Neuronal stem cell (in vitro differentiated cells): Measurements from ENCODE around the gene CDH13.
A peak's percentile ranks its signal among the peaks of the same experiment; 100 is the strongest.

Experiments used
- DNase-seq: peaks from one replicate; pipeline ENCODE4 v3.0.0-alpha.2; 2013; ENCODE audit warnings: low spot score
- H2AFZ ChIP-seq: one replicate; pipeline ENCODE4 v1.6.1; 2013; ENCODE audit warnings: mild to moderate bottlenecking, low read length, inconsistent platforms
- H2AK5ac ChIP-seq: 2 replicates; pipeline ENCODE4 v1.6.1; 2013; ENCODE audit warnings: low read depth, mild to moderate bottlenecking, inconsistent platforms, low read length, moderate library complexity, mixed read lengths
- H2BK120ac ChIP-seq: 2 replicates; pipeline ENCODE4 v1.6.1; 2013; ENCODE audit warnings: low read depth, mild to moderate bottlenecking, inconsistent platforms, low read length, moderate library complexity, mixed read lengths
- H2BK12ac ChIP-seq: one replicate; pipeline ENCODE4 v1.6.1; 2013; ENCODE audit warnings: low read length, inconsistent platforms
- H2BK15ac ChIP-seq: 2 replicates; pipeline ENCODE4 v1.6.1; 2013; ENCODE audit warnings: mild to moderate bottlenecking, low read length, inconsistent platforms, mixed read lengths
- H2BK5ac ChIP-seq: one replicate; pipeline ENCODE4 v1.6.1; 2013; ENCODE audit warnings: inconsistent platforms, mild to moderate bottlenecking, low read length, moderate library complexity
- H3K14ac ChIP-seq: one replicate; pipeline ENCODE4 v1.6.1; 2013; ENCODE audit warnings: low read length, inconsistent platforms
- H3K18ac ChIP-seq: 2 replicates; pipeline ENCODE4 v1.6.1; 2013; ENCODE audit warnings: low read length, inconsistent platforms
- H3K23ac ChIP-seq: 2 replicates; pipeline ENCODE4 v1.6.1; 2013; ENCODE audit warnings: low read depth, mild to moderate bottlenecking, mixed read lengths, low read length, inconsistent platforms; ENCODE audit not compliant: poor library complexity
- H3K27ac ChIP-seq: replicated peaks from 3 replicates; pipeline ENCODE4 v1.5.1; 2013; ENCODE audit warnings: low read length, inconsistent platforms
- H3K27me3 ChIP-seq, 3 experiments: 2 replicates each; pipeline ENCODE4 v1.6.1; 2013; ENCODE audit warnings: low read length in 3 of 3, mild to moderate bottlenecking in 2 of 3, inconsistent platforms in 1 of 3, low read depth in 1 of 3, mixed read lengths in 1 of 3, moderate library complexity in 1 of 3; ENCODE audit not compliant: control insufficient read depth in 3 of 3, insufficient read depth in 3 of 3
- H3K36me3 ChIP-seq, 2 donors: replicated peaks in 1 of 2; 2 replicates each; pipeline ENCODE4 v1.6.1; 2013; ENCODE audit warnings: low read length in 2 of 2; ENCODE audit not compliant: control insufficient read depth in 2 of 2, insufficient read depth in 2 of 2
- H3K4ac ChIP-seq: 2 replicates; pipeline ENCODE4 v1.6.1; 2013; ENCODE audit warnings: inconsistent platforms, mild to moderate bottlenecking, low read length, moderate library complexity
- H3K4me1 ChIP-seq, 2 donors: 1 replicate in 1 of 2; 2 replicates in 1 of 2; pipeline ENCODE4 v1.6.1; 2013; ENCODE audit warnings: low read length in 2 of 2, low read depth in 1 of 2; ENCODE audit not compliant: control insufficient read depth in 2 of 2, insufficient read depth in 1 of 2
- H3K4me2 ChIP-seq: one replicate; pipeline ENCODE4 v1.6.1; 2013; ENCODE audit warnings: mild to moderate bottlenecking, low read length, inconsistent platforms; ENCODE audit not compliant: insufficient read depth, poor library complexity, severe bottlenecking
- H3K4me3 ChIP-seq, 2 donors: 2 replicates each; pipeline ENCODE4 v1.5.1; 2013; ENCODE audit warnings: low read length in 2 of 2, mild to moderate bottlenecking in 2 of 2, inconsistent platforms in 1 of 2, moderate library complexity in 1 of 2
- H3K79me1 ChIP-seq: one replicate; pipeline ENCODE4 v1.6.1; 2013; ENCODE audit warnings: low read depth, mild to moderate bottlenecking, inconsistent platforms, low read length, moderate library complexity
- H3K9ac ChIP-seq: one replicate; pipeline ENCODE4 v1.6.1; 2013; ENCODE audit warnings: mild to moderate bottlenecking, low read depth, low read length, inconsistent platforms; ENCODE audit not compliant: poor library complexity
- H3K9me3 ChIP-seq, 2 donors: replicated peaks in 1 of 2; 2 replicates each; pipeline versions ENCODE3 to v1.6.1; 2013; ENCODE audit warnings: low read length in 2 of 2, mild to moderate bottlenecking in 2 of 2, inconsistent platforms in 1 of 2, low read depth in 1 of 2, mixed read lengths in 1 of 2, moderate library complexity in 1 of 2; ENCODE audit not compliant: control insufficient read depth in 2 of 2, insufficient read depth in 1 of 2
- H4K8ac ChIP-seq: one replicate; pipeline ENCODE4 v1.6.1; 2013; ENCODE audit warnings: low read depth, mild to moderate bottlenecking, inconsistent platforms, low read length, moderate library complexity
- H4K91ac ChIP-seq: one replicate; pipeline ENCODE4 v1.6.1; 2013; ENCODE audit warnings: low read length, low read depth, mild to moderate bottlenecking, inconsistent platforms; ENCODE audit not compliant: poor library complexity
- WGBS, 2 donors: extraction: QIAGEN DNeasy Blood & Tissue Kit; methylation state at CpG; one replicate each; pipeline ENCODE4 v1.1.7; 2013; ENCODE audit warnings: missing lambda C conversion rate in 2 of 2, mixed read lengths in 1 of 2; ENCODE audit not compliant: insufficient read length in 2 of 2, insufficient replicate concordance in 1 of 2; ENCODE audit errors: extremely low coverage in 2 of 2; 5-methylcytosine and 5-hydroxymethylcytosine counted together

Gene CDH13

GRCh38 chr16:83804366-83804765 lies 1177.6 kb downstream of the CDH13 start:
- Histone ChIP-seq H3K4me2 (no peak overlapping the region), H2BK12ac (peak overlapping the region; percentile 1), H2AFZ (peak overlapping the region; percentile 54), H3K27me3 (no peaks in the 10 kb centered on the region), H3K9me3 (no peaks in the 10 kb centered on the region), H3K4me1 (peaks cover 4 to 13% of the 10 kb centered on the region in 2 donors), H3K79me1 (peaks cover 3% of the 10 kb centered on the region), H3K4ac (no peak overlapping the region), H3K9ac (no peak overlapping the region), H2BK5ac (no peak overlapping the region), H4K91ac (no peak overlapping the region), H3K36me3 (peaks cover 0 to 6% of the 10 kb centered on the region in 2 donors), H3K23ac (peak overlapping the region; percentile 89), H2BK15ac (no peak overlapping the region), H3K27ac (peak overlapping the region; percentile 45), H3K18ac (no peak overlapping the region), H2AK5ac (no peak overlapping the region), H4K8ac (no peak overlapping the region), H3K4me3 (no peak overlapping the region), H2BK120ac (peak overlapping the region; percentile 22), H3K14ac (no peak overlapping the region)
- no peak for DNase-seq
- no CpG with 5 or more reads among the region's 5 CpGs for WGBS, 2 donors

DNA sequence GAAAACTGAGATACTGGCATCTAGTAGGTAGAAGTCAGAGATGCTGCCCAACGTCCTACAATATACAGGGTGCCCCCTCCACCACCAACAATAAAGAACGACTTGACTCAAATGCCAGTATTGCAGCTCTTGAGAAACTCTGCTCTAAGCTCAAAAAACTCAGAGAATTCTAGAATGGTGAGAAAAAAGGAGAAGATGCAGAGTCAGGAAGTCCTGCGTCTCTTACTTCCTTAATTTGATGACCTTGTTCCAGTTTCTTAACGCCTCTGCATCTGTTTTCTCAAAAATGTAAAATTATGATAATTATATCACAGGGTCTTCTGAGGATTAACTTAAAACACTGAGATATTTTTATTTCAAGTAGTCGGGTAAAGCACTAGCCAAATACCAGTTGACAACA lies 1179.3 kb downstream of the CDH13 start:
- H3K4me2 ChIP-seq: no peak overlapping the region
- H3K36me3 ChIP-seq: peaks cover 0 to 22% of the 10 kb centered on the region in 2 donors
- H3K9me3 ChIP-seq: no peaks in the 10 kb centered on the region
- H3K14ac ChIP-seq: no peak overlapping the region
- no peak overlapping the region for H3K27ac ChIP-seq
- no peak overlapping the region for H3K4ac ChIP-seq
- no CpG with 5 or more reads among the region's 5 CpGs for WGBS, 2 donors
- peaks cover 4 to 13% of the 10 kb centered on the region in 2 donors for H3K4me1 ChIP-seq
- no peak overlapping the region for H2AK5ac ChIP-seq
- H3K79me1 ChIP-seq: peaks cover 3% of the 10 kb centered on the region
- no peak overlapping the region for H2BK5ac ChIP-seq
- H3K18ac ChIP-seq: no peak overlapping the region
- H3K9ac ChIP-seq: no peak overlapping the region
- no peak overlapping the region for H4K91ac ChIP-seq
- H3K27me3 ChIP-seq: no peaks in the 10 kb centered on the region
- no peak overlapping the region for H2BK12ac ChIP-seq
- H4K8ac ChIP-seq: no peak overlapping the region
- H2BK15ac ChIP-seq: no peak overlapping the region
- no peak overlapping the region for H2AFZ ChIP-seq
- H2BK120ac ChIP-seq: no peak overlapping the region
- H3K4me3 ChIP-seq: no peak overlapping the region
- no peak for DNase-seq
- H3K23ac ChIP-seq: no peak overlapping the region

DNA sequence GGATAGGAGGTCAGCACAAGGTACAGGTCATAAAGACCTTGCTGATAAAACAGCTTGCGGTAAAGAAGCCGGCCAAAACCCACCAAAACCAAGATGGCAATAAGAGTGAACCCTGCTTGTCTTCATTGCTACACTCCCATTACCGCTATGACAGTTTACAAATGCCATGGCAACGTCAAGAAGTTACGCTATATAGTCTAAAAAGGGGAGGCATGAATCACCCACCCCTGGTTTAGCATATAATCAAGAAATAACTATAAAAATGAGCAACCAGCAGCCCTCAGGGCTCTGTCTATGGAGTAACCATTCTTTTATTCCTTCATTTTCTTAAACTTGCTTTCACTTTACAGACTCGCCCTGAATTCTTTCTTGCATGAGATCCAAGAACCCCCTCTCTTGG lies 1180.0 kb downstream of the CDH13 start:
- H2BK15ac ChIP-seq: no peak overlapping the region
- H3K18ac ChIP-seq: no peak overlapping the region
- H3K4me2 ChIP-seq: no peak overlapping the region
- H3K14ac ChIP-seq: no peak overlapping the region
- no peak for DNase-seq
- no peaks in the 10 kb centered on the region for H3K27me3 ChIP-seq
- H3K4me1 ChIP-seq: peaks cover 4 to 13% of the 10 kb centered on the region in 2 donors
- no peak overlapping the region for H4K8ac ChIP-seq
- no peak overlapping the region for H3K4me3 ChIP-seq
- no peaks in the 10 kb centered on the region for H3K9me3 ChIP-seq
- H2BK5ac ChIP-seq: no peak overlapping the region
- H3K79me1 ChIP-seq: peaks cover 3% of the 10 kb centered on the region
- H3K36me3 ChIP-seq: peaks cover 0 to 29% of the 10 kb centered on the region in 2 donors
- no peak overlapping the region for H3K9ac ChIP-seq
- no peak overlapping the region for H3K27ac ChIP-seq
- no peak overlapping the region for H2BK120ac ChIP-seq
- no peak overlapping the region for H3K4ac ChIP-seq
- H2AK5ac ChIP-seq: no peak overlapping the region
- H2BK12ac ChIP-seq: no peak overlapping the region
- H2AFZ ChIP-seq: no peak overlapping the region
- H4K91ac ChIP-seq: no peak overlapping the region
- H3K23ac ChIP-seq: no peak overlapping the region
- no CpG with 5 or more reads among the region's 6 CpGs for WGBS, 2 donors

DNA sequence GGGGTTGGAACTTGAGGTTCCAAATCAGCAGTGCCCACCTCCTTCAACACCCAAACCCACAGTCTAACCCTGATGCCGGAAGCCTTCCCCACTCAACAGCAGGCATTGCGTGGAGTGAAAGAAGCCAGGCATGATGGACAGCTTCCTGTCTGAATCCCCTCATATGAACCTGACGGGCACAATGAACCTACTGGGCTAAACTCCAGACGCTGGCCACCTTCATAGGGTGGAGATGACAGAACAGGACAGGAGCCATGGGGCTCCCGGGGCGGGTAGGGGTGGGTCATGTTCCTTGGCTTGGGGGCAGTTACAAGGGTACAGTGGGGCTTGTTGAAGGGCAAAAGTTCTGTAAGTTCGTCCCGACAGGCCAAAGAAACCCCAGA lies 1180.5 kb downstream of the CDH13 start:
- Histone ChIP-seq H2BK5ac (no peak overlapping the region), H3K79me1 (peaks cover 3% of the 10 kb centered on the region), H3K27ac (no peak overlapping the region), H4K8ac (peak overlapping the region; percentile 44), H3K4ac (peak overlapping the region; percentile 4), H2BK12ac (no peak overlapping the region), H3K4me3 (no peak overlapping the region), H3K4me2 (no peak overlapping the region), H3K14ac (no peak overlapping the region), H2BK120ac (no peak overlapping the region), H3K23ac (no peak overlapping the region), H3K36me3 (peaks cover 0 to 35% of the 10 kb centered on the region in 2 donors), H2AK5ac (no peak overlapping the region), H3K27me3 (no peaks in the 10 kb centered on the region), H3K18ac (peak overlapping the region; percentile 59), H3K9me3 (no peaks in the 10 kb centered on the region), H3K4me1 (peaks cover 4 to 13% of the 10 kb centered on the region in 2 donors), H2BK15ac (no peak overlapping the region), H3K9ac (no peak overlapping the region), H4K91ac (no peak overlapping the region), H2AFZ (peak overlapping the region; percentile 96)
- DNase-seq: no peak
- WGBS, 2 donors: no CpG with 5 or more reads among the region's 8 CpGs
